Cardiac septum (tissue), 1 donor: ENCODE measurements around the gene FKBP15. TPM values are rescaled to one million over a fixed set of nuclear protein-coding genes. Genes with fewer than 3 reads are reported as not detected.

ENCODE experiments used
- DNase-seq: peaks from one replicate; pipeline ENCODE4 v3.0.0-alpha.2; 2020; ENCODE audit warnings: low spot score
- intact Hi-C: fragments of 100-400 bp; cut with DNase I; formaldehyde crosslinking; loops from one replicate; pipeline ENCODE4 v1.14.0; 2022
- total RNA-seq: library from RNA; stranded (reverse); fragmentation: NEBNext Ultra II Directional; extraction: Animal tissue kit (Norgen Biotek cat#: 25700); gene quantifications from one replicate; pipeline ENCODE4 v1.2.1, GENCODE V29; 2021
- donor health status: DM: no; HTN: no; CAD: no.

Gene FKBP15
- total RNA-seq, 1 donor from 2014 or later, result 17.9 TPM

DNA sequence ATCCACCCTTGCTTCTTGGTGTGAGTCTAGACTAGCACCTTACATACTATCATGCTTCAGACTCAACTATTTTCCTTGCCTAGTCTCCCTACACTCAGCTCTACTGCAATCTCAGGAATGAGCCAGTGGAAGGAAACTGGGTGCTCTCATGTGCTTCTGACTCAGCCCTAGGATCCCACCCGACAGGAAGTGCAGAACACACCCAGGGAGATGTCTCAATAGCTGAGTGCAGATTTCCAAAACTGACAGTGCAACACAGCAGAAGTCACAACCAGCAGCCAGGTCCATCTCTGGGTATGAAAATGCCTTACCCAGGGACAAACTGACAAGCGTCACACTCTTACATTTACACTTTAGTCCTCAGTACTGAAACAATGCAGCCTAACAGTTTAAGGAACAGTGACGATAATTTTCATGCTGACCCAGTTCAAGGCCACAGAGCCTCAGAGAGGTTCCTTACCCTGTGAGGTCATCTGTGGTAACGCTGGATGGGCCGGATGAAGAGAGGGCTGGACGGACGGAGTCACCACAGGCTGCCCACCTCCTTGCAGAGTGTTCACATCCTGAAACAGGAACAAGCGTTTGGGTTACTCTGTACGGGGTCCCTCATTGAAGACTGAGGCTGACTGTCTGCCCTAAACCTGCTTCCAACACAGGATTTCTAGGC lies 33.0 kb downstream of the FKBP15 start:
- no peak for DNase-seq
- intact Hi-C loops, result no loop called here

DNA sequence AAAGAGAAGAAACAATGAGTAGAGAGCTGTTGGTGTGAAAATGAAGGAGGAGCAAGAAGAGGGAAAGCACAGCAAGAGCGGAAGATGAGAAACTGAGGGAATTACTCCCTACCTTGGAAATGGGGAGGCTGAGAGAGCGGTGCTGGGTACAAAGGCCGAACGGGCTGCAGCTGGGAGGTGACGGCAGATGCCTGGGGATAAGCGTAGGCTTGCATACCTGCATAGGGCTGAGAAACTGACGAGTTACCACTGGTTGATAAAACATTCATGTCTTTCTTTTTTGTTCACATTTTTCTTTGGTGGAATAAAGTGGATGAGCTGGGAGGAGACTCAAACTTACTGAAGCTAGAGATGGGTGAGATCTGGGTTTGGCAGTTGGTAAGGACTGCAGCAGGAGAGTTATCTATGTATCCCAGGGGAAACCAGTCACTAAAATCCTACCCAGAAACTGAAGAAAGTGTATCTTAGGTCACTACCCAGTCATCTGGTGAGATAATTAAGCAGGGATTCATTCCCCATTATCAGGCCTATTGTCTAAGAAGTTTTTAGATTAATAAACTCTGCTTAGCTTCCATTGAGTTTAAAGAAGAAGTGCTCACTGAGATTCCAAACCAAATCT lies 34.8 kb downstream of the FKBP15 start:
- intact Hi-C loops, result no loop called here
- no peak for DNase-seq

DNA sequence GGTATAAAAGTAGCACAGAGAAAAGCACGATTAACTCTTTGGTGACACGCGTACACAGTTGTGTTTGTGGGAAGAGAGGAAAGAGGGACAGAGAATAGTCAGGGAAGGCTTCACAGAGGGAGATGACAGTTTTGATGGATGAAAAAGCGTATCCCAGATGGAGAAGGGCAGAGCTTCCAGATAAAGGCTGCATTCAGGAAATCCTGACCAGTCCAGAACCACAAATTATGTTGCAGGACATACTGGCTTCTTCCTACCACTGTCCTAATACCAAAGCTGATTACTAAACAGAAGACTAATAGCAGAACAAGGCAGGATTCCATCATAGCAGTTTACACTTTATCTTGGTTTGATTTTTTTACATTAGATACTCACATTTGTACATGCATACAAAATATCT lies 35.8 kb downstream of the FKBP15 start:
- intact Hi-C loops, result no loop called here
- DNase-seq, result no peak

DNA sequence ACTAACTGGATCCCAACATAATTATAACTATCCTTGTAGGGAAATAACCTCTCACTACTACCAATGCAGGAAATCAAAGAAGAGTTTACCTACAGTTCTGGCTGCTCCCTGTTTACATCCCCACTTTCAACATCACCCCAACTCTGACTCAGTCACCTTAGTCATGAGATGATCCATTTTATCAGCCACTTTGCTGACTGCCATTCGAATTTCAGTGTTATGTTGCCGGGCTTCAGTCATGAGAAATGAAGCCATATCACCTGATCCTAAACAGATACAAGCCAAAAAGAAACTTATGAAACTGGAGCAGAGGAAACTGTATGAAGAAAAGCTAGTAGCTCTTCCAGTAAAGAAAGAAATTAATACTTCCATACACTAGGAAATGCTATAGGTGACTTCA lies 36.5 kb downstream of the FKBP15 start:
- intact Hi-C loops, result no loop called here
- no peak for DNase-seq

DNA sequence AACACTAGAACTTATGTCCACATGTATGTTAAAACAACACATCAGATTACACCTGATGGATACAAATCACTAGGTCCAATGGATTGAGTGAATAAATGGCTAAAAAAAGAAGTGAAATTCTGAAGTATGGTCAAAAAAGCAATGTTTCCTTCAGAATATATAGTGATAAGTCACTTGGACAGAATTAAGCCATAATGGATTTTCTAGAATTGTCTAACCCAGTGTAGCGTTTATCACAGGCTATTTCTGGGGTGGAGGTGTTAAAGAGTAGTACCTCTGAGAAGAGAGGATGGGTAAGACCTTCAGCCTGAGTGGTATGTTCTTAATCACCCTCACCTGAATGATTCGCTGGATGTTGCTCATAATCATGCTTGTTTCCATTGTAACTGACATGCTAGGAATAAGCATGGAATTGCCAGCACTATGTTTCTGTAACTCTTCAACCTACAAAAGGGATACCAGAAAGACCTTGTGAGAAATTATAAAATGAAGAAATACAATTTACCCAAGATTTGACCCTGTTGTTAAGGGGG lies 37.1 kb downstream of the FKBP15 start:
- intact Hi-C loops, result no loop called here

DNA sequence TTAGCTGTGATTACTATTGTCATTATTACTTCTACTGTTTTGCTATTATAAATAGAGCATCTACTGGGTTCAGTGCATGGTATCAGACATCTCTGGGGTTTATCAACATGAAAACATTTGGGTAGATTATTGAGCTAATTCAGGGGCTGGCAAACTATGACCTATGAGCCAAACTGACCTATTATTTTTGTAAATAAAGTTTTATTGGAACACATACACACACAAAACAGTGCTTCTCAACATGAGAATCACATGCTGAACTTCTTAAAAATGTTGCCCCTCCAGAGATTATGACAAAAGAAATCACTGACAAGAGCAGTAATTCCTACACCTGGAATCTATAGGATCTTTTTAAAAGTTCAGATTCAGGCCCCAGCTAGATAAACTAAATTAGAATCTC lies 39.9 kb downstream of the FKBP15 start:
- intact Hi-C loops, result no loop called here
- no peak for DNase-seq

More for the DNA sequence above, 37.1 kb downstream of the FKBP15 start:
- DNase-seq, result no peak

DNA sequence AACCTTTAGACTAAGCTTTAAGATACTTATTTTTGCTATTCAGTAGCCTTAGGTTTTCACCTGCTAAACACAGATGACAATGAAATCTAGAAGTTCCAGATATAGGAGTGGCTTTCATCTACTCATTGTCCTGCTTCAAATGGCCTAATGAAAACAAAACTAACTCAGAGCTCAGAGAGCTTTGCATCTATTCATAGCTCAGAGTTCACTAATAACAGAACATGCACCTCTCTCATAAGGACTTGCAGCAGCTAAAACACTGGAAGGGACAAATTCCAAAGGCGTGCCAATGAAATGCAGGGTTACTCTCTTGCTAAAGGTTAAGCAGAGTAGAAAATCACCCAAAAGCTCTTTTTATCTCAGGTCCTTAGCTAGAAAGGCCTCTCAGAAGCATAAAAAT lies 41.2 kb downstream of the FKBP15 start:
- intact Hi-C loops, result no loop called here
- no peak for DNase-seq

DNA sequence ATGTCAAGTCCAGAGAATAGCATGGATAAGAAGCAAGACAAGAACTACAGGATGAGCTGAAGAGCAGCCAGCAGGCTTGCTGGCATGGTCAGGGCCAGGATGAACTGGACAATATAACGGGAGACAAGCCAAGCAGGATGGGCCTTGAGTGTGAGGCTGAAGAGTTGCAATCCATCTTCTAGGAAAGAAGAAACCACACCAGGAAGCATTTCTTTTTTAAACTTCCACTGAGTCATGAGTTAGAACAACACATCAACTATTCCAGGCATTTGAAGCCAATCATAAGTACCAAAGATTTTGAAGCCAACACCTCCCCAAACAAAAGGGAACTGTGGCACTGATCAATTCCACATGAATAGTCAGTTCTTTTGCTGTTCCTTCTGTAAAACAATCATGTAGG lies 43.0 kb downstream of the FKBP15 start:
- no peak for DNase-seq
- intact Hi-C loops, result no loop called here

DNA sequence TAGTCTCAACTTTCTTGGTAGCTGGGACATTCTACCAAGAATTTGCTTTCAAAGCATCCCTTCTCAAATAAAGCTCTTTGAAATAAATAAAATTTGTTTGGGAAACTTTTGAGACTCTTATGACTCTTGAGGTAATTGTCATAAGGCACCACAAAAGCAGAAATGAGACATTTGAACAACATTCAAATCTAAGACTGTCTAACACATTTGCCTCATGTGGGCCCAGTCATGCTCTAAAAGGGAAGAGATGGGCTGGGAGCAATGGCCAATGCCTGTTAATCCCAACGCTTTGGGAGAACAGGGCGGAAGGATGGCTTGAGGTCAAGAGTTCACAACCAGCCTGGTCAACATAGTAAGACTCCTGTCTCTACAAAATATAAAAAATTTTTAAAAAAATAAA lies 43.8 kb downstream of the FKBP15 start:
- no peak for DNase-seq
- intact Hi-C loops, result no loop called here

DNA sequence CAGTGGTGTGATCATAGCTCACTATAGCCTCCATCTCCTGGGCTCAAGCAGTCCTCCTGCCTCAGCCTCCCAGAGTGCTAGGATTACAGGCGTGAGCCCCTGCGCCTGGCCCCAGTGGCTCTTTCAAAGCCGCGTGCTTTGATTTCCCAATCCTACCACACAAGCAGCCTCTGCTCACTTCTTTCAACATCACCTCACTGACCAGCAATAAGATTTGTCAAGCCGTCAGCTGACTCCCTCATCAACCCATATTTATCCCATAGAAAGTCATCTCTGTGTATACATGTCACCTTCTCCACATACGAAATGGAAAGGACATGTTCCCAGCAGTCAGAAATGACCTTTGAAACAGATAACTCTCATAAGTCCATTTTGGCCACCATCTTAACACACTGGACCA lies 44.3 kb downstream of the FKBP15 start:
- intact Hi-C loops, result no loop called here
- no peak for DNase-seq

DNA sequence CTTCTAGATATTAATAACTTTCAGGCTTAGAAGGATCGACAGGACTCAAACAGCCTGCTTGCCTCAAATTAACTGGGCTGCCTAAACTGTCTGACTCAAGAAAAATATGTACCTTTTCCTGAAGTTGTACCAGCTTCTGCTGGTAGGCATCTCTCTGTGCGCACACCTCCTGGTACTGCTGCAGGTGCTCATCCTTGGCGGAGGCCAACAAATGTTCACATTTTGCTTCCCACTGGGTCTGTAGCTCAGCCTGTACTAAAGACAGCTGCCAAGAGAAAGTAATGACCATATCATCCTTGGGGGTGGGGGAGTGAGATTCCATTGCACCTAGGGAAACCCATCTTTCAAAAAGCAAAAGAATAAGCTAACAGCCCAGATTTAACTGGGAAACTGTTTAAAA lies 47.7 kb downstream of the FKBP15 start:
- intact Hi-C loops, result no loop called here
- DNase-seq, result no peak

DNA sequence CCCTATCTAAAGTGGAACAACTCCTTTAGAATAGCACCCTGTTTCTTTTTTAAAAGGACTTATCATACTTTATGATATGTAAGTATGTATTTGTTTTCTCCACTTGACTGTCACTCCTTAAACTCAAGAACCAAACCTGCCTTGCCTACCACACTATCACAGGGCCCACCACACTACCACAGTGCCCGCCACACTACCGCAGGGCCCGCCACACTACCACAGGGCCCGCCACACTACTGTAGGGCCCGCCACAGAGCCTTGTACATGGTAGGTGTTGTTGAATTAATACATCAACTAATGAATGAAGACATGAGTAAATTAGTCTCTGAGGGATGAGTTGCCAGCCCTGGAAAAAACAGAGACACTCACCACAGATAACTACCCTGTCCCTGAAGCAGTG lies 52.3 kb downstream of the FKBP15 start:
- intact Hi-C loops, result no loop called here
- DNase-seq, result no peak

DNA sequence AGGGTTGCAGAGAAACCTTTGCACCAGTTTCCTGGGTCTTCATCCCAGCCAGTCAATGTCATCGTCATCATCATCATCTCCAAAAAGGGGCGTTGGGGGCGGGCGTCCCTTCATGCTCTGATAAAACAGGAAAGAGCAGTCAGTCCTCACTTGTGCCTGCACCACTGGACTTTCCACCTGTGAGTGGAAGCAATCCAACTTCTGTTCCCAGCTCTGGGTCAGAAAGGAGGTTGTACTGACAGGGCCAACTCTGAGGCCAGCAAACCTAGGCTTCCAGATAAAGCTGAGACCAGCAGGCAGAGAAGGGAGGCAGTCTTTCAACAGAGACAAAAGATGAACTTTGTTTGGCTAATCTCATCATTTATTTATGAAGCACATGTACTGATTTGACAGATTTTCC lies 55.0 kb downstream of the FKBP15 start:
- intact Hi-C loops, result no loop called here
- no peak for DNase-seq

DNA sequence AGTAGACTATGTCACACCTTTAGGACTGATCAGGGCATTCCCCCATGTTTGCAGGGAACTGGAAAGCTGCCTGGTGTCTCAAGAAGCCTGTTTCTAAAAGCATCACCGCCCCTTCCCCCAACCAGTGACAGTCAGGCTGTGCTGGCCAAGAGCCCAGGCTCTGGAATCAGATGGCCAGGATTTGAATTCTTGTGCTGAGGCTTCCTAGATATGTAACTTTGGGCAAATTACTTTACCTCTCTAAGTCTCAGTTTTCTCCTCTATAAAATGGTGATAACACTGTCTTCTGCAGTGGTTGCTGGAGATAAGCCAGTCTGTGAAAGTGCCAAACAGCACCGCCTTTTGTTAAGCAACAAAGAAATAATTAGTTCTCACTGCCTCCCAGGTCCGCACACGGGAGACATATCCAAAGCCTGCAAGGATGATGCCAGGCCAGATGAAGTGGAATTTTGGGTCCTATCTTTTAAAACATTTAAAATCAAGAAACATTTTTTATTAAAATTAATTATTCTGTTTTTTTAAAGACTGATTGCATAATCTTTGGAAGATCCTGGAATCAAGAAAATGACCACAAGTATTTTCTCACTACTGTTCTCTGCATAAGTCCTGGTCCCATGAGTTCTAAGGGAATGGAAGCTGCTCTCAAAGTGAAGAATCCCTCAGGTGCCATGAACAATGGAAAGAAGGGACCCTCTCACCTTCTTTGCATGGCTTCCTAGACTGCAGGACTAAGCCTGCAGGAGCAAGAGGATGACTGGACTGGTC lies 56.4 kb downstream of the FKBP15 start:
- no peak for DNase-seq
- intact Hi-C loops, result no loop called here

DNA sequence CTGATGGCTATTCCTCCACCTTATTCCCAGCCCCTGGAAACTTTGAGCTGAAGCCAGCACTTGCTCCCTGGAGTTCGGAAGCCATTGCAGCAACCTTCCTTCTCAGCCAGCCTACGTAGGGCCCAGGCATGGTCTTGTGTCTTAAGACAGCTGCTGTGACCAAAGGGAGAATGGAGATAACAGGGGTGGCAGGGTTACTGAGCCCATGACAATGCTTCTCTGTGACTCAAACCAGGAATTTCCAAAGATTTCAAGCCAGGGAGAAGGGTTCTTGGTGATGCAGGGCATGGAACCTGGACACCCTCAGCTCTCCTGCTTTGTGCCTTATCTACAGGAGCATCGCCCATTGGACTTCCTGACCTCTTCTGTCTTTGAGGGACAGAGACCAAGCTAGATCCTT lies 58.1 kb downstream of the FKBP15 start:
- intact Hi-C loops, result no loop called here

DNA sequence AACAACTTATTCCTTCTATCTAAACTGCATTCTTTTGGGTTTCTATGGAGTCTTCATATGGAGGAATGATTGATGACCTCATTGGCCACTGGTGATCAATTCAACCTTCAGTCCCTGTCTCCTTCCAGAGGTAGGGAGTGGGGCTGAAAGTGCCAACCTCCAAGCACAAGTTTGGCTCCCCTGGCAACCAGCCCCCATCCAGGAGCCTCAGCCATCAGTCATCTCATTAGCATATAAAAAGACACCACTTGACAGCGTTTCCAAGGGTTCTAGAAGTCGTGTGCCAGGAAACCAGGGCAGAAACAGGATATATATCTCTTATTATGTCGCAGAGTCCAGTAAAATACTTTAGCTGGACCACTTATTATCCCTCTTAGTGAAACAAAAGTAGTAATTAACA lies 60.5 kb downstream of the FKBP15 start:
- intact Hi-C loops, result no loop called here
- no peak for DNase-seq

More for the DNA sequence above, 58.1 kb downstream of the FKBP15 start:
- no peak for DNase-seq

DNA sequence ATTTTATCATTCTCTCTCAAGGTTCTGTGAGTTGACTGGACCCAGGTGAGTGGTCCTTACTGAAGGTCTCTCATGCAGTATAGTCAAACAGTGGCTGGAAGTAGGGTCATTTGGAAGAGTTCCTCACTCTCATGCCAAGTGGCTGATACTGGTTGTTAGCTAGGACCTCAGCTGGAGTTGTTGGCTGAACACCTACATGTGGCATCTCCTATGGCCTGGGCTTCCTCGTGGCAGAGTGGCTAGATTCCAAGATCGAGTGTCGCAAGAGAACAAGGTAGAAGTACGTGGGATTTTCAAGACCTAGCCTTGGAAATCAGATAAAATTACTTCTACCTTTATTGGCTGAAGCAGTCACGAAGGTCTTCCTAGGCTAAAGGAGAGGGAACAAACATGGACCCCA lies 62.6 kb downstream of the FKBP15 start:
- DNase-seq, result no peak
- intact Hi-C loops, result no loop called here

DNA sequence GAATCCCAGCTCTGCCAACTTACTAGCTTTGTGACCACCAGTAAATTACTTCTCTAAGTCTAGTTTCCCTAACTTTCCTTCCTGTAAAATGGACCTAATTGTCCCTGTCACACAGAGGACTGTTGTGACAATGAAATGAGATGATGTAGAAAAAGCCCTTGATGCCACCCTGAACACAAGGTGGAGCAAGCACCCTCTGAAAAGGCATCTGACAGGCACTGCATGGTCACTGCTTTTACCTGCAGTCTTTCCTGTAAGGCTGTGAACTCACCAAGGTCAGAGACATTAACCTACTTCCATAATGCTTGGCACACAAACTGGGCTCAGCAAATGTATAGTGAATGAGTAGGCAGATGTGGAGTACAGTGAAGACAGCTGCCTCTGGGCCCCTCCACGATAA lies 64.2 kb downstream of the FKBP15 start:
- no peak for DNase-seq
- intact Hi-C loops, result no loop called here

DNA sequence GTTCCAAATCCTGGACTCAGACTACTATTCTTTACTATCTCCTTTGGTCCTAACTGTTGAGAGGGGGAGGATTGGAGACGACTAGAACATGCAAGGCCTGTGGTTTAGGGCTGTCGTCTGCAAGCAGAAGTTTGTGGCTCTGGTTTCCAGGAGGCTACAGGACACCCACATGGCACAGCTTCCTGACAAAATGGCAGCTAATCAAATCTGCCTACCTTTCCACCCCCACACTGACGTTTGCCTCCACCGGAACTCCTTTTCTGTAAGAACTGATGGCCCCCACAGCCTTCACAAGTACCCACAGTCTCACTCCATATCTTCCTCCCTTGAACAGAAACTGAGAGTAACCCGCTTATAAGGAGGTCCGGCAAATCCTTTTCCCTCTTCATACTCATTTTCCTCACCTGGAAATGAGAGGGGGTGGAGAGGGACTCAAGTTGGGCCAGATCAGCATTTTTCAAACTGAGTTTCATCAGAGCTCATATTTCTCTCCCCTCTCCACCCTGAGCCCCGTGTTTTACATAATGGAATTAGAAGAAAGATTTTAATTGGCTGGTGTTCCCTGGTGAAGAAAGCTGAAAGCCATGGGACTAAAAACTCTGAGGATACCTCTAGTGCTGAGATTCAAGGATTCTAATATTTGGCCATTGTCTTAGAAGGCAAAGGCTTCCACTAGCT lies 65.0 kb downstream of the FKBP15 start:
- intact Hi-C loops, result no loop called here

DNA sequence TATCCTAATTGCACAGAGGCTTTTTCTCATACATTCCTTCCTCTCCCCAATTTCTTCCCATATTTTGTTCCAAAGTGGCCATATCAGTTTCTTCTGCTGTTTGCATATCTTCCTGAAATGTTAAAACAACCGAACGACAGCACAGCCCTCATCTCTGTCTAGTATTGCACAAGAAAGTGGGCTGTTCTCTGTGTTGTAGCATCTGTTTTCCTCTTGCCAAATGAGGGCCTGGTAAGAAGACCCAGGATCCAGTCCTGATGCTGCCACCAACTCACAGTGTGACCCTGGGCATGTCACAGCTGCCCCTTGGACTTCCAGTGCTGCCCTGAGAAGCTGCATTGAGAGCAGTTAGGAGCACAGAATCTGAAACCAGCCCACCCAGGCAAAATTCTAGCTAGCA lies 66.1 kb downstream of the FKBP15 start:
- intact Hi-C loops, result no loop called here
- DNase-seq, result no peak

More for the DNA sequence above, 65.0 kb downstream of the FKBP15 start:
- no peak for DNase-seq
